ENCODE measurements around the gene MRPL33.

The MRPL33 gene

DNA sequence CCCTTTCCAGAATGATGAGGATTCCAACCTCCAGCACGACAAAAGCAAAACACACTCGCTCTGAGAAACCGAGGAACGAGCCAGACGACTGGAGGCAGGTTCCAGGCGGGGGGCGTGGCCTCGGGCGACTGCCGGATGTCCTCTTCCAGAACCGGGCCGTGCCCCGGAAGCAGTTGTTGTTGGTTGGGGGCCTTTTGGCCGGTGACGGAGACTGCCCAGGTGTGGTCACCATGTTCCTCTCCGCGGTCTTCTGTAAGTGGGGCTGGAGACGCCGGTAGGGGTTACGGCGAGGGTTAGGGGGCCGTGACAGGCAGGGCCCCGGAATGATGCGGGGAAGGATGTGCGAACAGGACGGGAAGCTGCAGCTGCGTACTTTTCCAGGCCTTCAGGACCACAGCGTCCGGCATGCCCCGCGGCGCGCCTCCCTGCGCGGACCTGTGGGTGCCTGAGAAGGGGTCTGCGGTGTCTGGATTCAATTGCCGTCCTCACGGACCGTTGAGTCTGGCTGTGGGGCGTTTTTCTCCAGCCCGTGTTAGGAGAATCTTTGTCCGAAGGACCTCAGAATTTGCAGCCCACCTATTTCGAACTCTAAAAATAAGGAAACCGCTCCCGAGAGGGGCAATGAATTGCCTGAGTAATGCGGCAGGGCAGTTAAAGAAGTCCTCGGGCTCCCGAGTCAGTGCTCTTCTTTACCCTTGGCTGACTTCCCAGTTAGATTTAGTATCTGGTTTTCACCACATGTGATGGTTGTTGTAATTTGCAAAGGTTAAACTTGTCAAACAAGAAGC is at the start of gene MRPL33:
Gene MRPL33, plus strand, starts transcription at position 172 of the 788 bp plus-strand sequence. Its CDS starts 59 bp downstream, at position 231.
- DNase-seq (ENCODE audit: insufficient read length, low spot score) (peak; percentile 95), FAIRE-seq (peak; percentile 98)

DNA sequence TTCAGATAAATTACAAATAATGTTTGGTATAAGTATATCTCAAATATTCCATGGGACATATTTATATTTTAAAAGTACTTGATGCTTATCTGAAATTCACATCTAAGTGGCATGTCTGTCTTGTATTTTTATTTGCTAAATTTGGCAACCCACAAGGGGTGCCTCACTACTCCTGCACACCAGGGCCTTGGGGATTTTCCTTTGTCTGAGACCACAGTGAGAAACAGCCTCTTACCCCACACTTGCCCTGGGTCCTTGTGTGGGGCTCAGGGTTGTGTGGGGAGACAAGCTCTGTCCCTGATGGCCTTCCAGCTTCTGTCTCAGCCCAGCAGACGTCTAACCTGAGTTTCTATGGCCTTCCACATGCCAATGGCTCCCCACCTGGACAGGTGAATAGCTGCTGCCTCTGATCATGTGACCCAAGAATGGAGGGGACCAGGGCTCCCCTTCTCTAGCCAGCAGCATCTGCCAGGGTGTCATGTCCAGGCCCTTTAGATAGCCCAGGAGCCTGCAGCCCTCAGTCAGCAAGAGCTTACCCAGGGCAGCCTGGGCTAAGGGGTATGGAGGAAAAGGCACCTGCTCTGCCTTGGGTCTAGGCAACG is 49.5 kb upstream of the MRPL33 start:
- FAIRE-seq (no peak), DNase-seq (ENCODE audit: insufficient read length, low spot score) (no peak)

DNA sequence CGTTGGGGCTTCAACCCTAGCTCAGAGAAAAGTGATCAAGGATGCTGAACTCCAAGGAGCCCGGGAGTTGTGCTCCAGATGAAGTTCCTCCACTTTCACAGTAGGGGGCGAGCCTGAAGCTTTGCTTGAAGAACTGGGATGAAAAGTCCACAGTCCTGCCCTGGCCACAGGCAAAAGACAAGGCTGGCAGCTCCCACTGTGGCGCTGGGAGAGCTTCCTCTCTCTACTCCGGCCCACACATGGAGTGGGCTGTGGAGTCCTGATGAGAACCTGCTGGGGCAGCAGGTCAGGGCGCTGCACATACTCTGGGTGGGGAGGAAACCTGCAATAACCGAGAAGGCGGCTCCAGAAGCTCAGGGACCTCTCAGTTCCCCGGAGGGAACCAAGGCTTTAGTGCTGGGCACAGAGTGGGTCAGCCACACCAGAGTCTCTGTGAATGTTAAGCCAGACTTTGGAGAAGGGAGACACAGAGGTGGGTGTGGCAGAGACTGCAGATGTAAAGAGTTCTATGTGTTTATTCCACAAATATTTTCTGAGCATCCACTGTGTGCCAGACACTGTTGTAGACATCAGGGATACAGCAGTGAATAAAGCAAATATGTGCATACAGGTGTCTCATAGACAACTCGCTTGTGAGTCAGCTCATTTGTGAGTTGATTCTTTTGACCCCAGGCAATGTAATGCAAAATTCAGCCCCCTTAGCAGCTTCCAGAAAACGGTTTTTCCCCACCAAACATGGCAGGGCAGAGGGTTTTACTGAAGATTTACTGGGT is 48.0 kb upstream of the MRPL33 start:
- DNase-seq (ENCODE audit: insufficient read length, low spot score) = peak; percentile 40
- no peak for FAIRE-seq

DNA sequence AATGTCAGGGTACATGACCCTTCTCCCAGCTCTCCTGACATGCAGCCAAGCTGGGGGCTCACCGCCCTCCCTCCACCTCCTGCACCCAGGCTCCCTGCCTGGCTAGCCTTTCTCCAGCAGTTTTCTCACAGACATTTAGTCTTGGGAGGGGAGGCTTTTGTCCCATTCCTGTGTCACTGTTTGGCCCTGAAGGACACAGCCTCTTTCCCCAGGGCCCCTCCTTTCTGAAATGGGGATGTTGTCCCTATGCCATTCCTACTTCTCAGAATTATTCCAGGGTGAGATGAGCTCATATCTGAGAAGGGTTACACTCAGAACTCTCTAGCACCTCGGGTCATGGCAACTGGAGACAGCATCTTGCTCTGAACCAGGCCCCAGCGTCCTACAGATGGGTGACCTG is 47.3 kb upstream of the MRPL33 start:
- no peak for FAIRE-seq

DNA sequence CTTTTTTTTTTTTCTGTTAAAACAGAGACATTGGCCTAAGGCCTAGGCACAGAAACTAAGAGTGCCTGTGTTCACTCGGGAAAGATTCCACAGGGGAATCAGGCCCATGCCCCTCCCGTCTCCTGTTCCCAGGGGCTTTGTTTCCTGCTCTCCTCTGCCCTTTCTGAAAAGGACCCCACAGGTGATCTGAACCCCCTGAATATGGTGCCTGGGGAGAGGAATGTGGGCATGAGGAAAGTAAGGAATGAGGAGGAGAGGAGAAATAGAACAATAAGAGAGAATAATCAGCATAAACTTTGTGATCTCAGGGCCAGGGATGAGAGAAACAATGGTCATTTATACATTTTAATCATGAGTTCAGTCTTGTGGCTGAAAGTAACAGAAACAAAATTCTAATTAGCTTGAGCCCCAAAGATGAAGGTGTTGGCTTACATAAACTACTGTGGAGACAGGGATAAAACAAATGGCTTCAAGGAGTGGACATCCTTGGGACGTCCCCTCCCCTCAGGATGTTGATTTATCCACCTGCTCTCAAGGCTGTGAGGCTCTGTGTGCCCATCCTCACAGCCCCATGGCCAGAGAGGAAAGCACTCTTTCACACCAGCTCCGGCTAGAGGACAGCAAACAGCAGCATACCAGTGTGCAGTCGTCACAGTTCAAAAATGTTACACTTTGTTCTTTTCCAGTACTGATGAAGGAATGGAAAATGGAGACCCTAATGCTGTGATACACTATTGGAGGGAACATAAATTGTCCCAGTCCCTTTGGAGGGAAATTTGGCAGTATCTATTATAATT is 46.4 kb upstream of the MRPL33 start:
- DNase-seq (ENCODE audit: insufficient read length, low spot score) (no peak), FAIRE-seq (no peak)

More for the DNA sequence above, 47.3 kb upstream of the MRPL33 start:
- DNase-seq (ENCODE audit: insufficient read length, low spot score) = no peak

DNA sequence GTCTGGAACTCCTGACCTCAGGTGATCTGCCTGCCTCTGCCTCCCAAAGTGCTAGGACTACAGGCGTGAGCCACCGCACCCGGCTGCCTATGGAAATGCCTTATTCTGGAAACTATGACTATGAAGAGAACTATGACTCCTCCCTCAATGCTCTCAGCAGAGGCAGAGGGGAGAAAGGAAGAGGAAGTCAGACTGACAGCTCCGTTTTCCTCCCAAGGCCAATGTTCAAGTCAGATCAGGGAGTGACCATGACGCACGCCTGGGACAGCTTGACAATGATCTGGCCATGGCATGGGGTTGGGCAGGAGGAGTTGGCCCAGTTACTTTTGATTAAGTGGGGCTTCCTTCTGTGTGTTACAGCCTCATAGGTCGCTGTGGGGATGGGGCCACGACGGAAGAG is 44.3 kb upstream of the MRPL33 start:
- no peak for FAIRE-seq
- DNase-seq (ENCODE audit: insufficient read length, low spot score) = no peak

DNA sequence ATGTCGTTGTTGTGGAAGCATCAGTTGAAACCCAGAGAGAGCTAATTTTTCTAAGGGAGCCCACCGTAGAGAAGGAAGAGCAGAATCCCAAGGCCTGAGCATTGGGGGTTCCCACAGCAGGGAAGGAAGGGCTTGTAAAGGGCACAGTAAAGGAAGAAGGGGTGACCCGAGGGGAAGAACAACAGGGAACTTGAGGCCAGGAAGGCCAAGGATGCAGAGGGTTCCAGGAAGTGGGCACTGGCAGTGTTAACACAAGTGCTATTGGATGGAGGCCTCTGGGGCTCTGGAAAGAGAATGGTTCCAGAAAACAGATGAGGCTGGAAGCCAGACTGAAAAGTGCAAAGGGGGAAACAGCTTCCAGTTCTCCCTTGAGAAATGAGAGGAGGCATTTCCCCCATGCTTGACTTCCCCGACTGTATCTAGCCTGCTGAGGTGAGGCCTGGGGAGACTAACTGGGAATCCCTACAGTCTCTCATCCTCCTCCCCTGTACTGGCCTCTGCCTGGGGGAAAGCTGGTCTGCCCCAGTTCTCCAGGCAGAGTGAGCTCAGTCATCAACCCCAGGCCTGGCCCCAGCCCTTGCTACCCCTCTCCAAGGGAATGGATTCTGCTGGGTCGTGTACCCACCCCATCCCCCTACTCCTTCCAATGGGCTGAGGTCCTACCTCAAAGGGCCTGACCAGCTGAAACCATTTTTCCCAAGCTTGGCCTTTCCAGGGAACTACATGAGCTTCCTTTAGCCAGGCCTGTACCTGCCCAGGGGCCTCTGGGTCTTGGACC is 43.2 kb upstream of the MRPL33 start:
- no peak for FAIRE-seq
- DNase-seq (ENCODE audit: insufficient read length, low spot score) = no peak

DNA sequence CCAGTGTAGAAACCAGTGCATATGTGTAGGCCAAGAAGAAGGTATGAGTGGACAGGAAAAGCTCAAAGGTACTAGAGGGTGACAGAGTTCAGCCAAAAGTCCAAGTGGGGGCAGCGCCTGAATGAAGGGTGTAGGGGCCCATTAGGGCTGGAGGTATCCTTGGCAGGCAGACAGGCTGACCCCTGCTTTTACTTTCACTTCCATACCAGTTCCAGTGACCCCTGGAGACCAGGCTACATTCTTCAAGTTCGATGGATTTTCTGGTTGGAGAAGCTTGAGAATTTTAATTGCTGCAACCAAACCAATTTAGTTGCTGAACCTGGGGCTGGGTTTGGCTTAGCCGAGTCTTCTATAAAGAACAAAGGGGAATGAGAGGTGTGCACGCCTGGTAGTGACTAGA is 42.3 kb upstream of the MRPL33 start:
- DNase-seq (ENCODE audit: insufficient read length, low spot score) (no peak), FAIRE-seq (no peak)

DNA sequence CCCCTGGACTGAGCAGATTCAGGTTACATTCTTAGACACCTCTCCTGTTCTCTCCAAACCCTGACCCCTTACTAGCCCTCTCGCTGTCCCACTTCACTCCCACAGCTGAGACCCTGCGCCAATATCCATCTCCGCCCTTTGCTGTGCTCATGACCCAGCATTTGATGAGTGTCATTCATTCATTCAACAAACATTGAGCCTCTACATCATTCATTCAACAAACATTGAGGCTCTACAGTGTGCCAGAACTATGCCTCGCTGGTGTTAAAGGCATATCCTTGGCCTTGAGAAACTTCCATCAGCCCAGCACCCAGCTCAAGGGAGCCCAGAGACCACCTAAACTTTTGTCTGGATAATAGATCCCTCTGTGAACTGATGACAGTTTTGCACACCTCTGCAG is 41.9 kb upstream of the MRPL33 start:
- no peak for FAIRE-seq

DNA sequence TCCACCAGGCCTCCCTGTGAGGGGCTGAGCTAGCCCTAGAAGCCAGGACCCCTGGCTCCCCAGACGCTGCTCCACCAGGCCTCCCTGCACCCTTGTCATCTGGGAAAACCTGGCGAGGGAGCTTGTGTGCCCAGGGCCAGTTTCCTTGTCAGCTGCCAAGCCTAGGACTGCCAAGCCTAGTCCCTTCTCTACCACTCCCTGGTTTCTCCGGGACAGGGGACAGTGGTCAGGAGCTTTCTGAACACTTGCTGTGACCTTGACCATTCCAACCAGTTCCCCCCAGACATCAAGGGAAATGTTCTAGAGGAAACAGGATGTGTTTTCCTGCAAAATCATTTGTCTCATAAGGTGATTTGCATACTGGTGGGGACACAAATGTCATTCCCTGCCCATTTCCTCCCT is 41.3 kb upstream of the MRPL33 start:
- no peak for DNase-seq (ENCODE audit: insufficient read length, low spot score)
- FAIRE-seq = no peak

More for the DNA sequence above, 41.9 kb upstream of the MRPL33 start:
- DNase-seq (ENCODE audit: insufficient read length, low spot score) = no peak

DNA sequence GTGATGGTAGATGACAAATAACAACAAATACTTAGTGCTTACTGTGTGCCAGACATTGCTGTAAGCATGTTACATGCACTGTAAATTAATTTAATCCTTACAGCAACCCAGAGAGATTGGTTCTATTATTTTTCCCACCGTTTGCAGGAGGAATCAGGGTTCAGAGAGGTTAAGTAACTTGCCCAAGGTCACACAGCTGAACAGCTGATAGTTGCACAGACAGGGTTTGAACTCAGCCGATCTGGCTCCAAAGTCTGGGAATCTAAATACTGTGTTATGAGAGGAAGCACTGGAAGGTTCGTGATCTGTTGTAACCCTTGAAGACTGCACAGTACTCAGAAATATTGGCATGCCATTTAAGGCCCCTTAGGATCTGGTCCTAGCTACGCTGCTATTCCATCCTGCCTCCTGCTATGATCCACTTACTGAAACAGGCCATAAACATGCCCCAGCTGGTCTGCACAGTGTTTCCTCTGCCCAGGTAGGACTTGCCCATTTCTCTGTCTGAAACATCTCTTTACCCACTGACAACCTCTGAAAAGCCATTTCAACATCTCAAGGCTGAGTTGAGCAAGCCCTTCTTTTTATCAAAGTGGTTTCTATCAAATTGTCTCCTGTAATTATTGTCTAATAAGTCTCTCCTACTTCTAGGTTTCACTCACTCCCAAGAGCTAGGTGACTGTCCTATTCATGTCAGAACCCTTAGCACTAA is 40.4 kb upstream of the MRPL33 start:
- no peak for FAIRE-seq
- DNase-seq (ENCODE audit: insufficient read length, low spot score) = no peak

DNA sequence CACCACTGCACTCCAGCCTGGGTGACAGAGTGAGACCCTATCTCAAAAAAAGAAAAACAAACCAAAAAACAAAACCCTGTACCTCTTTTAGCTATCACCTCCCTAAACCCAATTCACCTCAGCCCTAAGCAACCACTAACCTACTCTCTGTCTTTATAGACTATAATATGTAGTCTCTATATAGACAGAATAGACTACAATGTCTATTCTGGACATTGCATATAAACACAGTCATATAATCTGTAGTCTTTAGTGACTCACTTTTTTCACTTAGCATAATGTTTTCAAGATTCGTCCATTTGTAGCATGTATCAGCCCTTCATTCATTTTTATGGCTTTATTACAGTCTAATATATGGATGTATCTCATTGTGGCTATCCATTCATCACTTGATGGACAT is 37.2 kb upstream of the MRPL33 start:
- DNase-seq (ENCODE audit: insufficient read length, low spot score) (no peak), FAIRE-seq (no peak)

DNA sequence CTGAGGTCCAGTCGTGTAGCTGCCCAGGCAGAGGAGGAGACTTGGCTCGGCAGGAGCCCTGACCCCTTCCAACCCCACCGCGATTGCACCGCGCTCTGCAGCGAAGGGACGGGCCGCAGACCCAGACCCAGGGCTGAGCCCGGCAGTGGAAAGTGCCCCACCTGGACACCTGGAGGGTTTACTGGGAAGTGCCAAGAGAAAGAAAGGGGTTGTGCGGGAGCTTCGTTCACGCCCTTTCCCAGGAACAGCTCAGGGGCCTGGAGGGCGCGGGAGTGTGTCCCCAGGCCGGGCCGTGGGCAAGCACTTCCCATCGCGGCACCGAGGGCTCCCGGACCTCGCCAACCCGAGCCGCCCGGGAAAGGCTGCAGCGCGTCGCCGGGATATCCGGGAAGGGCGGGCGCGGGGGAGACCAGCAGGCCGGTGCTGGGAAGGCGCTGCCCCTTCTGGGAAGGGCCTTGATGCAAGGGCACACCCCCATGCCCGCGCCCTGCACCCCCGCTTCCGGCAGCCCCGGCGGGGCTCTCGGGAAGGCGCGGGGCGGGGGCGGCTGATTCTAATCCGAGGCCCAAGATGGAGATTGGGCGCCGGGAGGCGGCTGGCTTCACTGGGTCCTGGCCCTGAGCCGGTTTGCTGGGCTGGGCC is 36.1 kb upstream of the MRPL33 start:
- no peak for FAIRE-seq
- no peak for DNase-seq (ENCODE audit: insufficient read length, low spot score)

DNA sequence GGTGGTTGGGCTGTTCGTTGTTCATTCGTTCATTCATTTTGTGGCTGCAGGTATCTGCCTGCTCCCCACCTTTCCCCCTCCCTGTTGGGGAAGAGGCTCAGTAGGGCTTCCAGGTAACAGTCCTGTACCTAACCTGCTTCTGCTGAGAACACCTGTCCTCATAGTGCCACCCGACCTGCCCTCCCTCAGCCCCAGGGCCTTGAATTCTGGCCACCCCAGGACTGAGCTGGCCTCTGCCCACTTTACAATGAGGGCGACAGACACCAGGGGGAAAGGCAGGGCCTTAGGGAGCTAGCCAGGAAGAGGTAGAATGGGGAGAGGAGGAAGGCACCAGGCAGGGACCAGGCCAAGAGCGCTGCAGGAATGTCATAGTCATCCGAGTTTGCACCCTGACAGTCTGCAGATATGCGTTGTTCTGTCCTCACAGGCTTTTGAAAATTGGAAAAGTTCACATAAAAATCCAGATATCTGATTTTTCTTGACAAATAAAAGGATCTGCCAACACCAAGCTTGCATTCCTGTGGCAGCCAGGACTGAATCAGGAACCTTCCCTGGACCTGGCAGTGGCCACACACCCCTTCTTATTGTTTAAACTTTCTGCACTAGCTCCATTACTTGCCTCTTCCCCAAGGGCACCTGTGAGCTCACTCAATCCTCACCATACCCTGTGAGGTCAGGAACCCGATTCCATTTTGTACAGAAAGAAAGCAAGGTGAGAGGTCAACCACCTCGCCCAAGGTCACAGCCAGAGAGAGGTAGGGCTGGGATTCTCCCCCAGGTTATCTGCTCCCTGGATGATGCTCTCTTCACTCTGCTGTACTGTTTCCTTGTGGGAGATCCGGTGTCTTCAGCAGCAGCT is 35.3 kb upstream of the MRPL33 start:
- no peak for FAIRE-seq

DNA sequence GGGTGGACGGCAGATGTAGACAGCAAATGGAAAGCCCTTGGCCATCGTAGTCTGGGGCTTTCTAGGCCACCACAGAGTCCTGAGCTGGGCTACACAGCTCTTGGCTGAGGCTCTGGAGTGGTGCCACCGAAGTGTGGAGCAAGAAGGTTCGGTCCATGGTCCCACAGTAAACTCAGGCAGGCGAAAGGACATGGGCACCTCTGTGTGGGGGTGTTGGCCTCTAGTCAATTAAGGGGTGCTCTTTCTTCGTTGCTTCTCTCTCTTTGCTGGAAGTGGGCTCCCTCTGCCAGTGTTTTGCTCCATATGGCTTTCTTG is 34.7 kb upstream of the MRPL33 start:
- FAIRE-seq (no peak), DNase-seq (ENCODE audit: insufficient read length, low spot score) (no peak)

More for the DNA sequence above, 35.3 kb upstream of the MRPL33 start:
- DNase-seq (ENCODE audit: insufficient read length, low spot score) = no peak

DNA sequence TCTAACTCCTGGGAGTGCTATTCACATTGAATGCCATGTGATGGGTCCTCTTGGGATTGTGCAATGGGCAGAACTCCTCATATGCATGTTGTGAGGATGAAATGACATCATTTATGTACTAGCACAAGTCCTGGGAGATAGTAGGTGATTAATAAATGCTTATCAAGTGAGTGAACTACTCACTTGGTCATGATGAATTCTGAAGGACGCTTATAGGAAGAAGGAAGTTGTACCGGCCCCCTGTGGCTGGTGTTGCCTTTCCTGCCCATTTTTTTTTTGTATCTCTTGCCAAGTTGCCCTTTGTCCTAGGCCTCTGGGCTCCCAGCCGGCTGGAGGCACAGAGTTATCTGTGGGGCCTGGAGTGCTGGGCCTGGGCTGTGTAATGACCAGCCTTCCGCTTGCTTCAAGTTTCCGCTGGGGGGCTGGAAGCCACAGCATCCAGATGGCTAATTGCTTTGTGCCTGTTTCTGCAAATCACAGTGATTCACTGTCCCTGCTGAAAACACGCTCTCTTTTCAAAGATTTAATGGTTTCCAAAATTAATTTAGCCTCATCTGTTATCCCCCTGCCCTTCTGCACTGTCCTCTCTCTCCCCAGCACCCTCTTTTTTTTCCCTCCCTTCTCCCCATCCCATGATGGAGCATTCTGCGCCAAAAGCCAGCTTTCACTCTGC is 33.7 kb upstream of the MRPL33 start:
- FAIRE-seq (no peak), DNase-seq (ENCODE audit: insufficient read length, low spot score) (no peak)

DNA sequence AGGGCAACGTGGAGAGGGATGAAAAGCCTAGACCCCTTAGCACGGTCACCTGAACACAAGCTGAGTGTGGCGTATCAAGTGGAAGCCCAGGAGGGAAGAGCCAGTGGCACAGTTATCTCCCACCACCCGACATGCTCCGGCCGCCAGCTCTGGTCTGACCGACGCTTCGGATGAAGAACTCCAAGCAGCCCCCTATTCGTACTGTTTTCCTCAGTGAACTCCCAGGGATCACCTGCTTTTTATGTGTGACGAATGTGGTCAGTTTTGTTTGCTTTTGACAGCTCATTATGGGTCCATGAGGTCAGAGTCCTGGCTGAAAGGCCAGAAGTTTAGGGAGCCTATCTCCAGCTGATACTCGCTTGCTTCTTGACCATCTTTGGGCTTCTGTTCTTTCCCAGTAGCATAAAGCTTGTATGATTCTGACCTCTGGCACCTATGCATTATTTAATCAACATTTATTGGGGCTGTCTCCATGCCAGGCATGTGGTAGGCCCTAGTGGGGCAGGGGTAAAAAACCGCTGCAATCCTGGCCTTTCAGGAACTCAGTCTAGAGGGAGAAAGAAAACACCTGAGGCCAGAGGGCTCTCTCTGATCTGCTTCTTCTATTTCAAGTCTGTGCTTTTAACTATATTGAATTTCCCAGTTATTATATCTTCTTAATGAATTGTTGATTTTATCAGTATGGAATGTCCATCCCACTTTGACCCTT is 33.0 kb upstream of the MRPL33 start:
- no peak for FAIRE-seq
- no peak for DNase-seq (ENCODE audit: insufficient read length, low spot score)
